GM19468 (cell line): ENCODE data around the gene MTHFD1.

Source experiments
- ATAC-seq: cut with Tn5 transposase; IDR thresholded peaks from one replicate; pipeline ENCODE4 v1.9.1; 2021; ENCODE audit warnings: mild to moderate bottlenecking, moderate library complexity, moderate number of reproducible peaks; ENCODE audit not compliant: unreplicated experiment; ENCODE audit errors: extremely low read depth

The MTHFD1 gene

GRCh38 chr14:64478634-64479250, 90.6 kb downstream of the MTHFD1 start:
- no peak for ATAC-seq

DNA sequence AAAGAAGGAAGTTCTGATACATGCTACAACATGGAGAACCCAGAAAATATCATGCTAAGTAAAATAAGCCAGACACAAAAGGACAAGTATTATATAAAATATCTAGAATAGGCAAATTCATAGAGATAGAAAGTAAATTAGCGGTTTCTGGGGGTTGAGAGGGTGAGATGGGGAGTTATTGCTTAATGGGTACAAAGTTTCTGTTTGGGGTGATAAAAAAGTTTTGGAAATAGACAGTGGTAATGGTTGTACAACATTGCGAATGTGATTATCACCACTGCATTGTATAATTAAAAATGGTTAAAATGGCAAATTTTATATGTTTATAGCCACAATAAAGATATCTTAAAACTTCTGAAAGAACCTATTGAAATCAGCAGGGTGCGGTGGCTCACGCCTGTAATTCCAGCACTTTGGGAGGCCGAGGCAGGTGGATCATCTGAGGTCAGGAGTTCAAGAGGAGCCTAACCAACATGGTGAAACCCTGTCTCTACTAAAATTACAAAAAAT, 100.5 kb downstream of the MTHFD1 start:
- ATAC-seq: no peak

- ATAC-seq: no peak
Measured at GRCh38 chr14:64491637-64492036, 103.5 kb downstream of the MTHFD1 start.

GRCh38 chr14:64493455-64493854, 105.3 kb downstream of the MTHFD1 start:
- ATAC-seq: no peak

GRCh38 chr14:64495252-64495651, 107.1 kb downstream of the MTHFD1 start:
- ATAC-seq: no peak

- no peak for ATAC-seq
Measured at GRCh38 chr14:64496764-64497163, 108.6 kb downstream of the MTHFD1 start.

DNA sequence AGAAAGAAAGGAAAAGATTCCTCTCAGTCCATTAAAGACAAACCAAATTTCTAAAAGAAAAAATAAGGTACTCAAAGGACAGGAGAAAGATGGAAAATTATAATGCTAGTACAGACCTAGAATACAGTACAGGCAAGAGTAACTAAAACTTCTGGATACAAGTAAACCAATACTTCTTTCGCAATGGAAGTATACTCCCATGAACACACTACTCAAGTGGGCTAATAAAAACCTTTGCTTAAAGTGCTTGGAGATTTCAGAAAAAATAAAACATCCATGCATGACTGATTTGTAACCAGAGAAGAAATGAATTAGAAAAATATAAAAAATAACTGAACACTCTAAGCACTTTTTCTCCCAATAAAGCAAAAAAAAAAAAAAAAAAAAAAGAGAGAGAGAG, 111.9 kb downstream of the MTHFD1 start:
- ATAC-seq: no peak

DNA sequence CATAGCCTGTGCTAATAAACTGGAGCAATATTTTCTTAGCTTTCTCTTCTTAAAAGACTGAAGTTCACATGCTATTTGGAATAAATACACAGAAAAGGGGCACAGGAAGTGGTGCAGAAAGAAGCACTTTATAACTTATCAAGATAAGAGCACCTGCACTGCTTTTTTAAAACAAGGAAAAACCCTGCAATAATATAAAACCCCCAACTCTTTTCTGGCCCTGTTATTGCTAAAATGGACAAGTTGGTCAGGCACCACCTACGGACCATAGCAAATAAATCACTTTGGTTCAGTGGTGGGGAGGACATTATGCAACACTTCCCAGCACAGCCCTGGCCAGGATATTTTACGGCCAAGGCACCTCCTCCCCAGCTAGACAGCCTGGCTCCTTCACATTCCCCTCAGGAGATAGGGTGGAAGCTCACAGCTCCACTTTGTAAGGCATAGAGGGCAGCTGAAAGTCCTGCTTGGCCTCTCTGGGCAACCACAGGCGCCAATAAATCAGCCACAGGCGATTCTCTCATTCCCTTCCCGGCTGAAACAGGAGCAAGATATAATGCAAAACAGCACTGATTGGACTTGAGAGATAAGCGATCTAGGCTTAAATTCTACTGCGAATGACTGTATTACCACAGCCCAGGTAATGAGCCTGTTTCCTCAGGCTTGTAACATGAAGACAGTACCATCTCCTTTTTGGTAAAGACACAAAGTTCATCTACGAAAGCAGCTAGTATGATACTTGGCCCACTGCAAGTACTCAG, 113.4 kb downstream of the MTHFD1 start:
- no peak for ATAC-seq

- ATAC-seq: no peak
Measured at GRCh38 chr14:64502456-64502855, 114.3 kb downstream of the MTHFD1 start.

- no peak for ATAC-seq
Measured at GRCh38 chr14:64502887-64503433, 114.8 kb downstream of the MTHFD1 start.

DNA sequence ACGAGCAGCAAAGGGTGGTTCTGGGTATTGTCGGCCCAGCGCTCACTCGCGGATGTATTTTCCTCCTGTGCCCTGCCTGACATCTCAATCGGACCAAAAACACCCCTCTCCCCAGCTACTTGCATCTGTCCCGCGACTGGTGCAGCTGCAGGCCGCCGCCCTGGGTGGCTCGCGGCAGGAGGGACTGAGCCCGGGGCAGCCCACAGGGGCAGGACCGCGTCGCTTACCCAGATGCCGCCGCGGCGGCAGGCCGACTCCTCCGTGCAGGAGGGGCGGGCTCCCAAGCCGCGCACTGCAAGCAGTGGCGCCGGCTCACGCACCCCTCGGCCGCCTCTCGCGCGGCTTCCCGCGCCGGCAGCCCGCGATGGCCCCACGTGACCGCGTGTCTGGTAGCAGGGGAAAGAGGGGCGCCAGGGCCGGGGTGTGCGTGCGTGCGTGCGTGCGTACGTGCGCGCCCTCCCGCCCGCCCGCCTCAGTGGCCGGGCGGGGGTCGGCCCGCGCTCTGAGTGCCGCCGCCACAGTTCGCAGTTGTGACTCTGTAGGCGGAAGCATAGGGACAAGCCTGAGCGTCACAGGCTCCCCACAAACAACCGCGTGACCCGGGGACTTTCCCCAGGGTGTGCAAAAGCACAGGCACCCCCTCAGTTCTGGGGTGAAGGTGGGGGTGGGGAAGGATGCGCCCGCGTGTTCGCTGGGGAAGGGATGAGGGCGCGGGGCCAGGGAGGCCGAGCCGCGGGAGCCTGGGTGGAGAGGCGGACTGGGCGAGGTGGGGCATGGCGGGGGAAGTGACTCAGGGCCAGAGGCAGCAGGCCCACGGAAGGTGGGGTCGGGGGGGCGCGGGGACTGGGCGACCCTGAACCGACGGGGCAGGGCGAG, 115.5 kb downstream of the MTHFD1 start, which contains the start of gene ZBTB25:
ZBTB25 (minus strand) TSS at position 405 of the 876 bp plus-strand sequence. CDS start 13,305 bp downstream, outside the sequence.
- ATAC-seq: peak; percentile 56

- no peak for ATAC-seq
Measured at GRCh38 chr14:64504310-64504896, 116.2 kb downstream of the MTHFD1 start, which contains the start of gene ZBTB1. Gene ZBTB1, plus strand, starts transcription at chr14:64504770. Its CDS starts 16,735 bp downstream, at chr14:64521505.

DNA sequence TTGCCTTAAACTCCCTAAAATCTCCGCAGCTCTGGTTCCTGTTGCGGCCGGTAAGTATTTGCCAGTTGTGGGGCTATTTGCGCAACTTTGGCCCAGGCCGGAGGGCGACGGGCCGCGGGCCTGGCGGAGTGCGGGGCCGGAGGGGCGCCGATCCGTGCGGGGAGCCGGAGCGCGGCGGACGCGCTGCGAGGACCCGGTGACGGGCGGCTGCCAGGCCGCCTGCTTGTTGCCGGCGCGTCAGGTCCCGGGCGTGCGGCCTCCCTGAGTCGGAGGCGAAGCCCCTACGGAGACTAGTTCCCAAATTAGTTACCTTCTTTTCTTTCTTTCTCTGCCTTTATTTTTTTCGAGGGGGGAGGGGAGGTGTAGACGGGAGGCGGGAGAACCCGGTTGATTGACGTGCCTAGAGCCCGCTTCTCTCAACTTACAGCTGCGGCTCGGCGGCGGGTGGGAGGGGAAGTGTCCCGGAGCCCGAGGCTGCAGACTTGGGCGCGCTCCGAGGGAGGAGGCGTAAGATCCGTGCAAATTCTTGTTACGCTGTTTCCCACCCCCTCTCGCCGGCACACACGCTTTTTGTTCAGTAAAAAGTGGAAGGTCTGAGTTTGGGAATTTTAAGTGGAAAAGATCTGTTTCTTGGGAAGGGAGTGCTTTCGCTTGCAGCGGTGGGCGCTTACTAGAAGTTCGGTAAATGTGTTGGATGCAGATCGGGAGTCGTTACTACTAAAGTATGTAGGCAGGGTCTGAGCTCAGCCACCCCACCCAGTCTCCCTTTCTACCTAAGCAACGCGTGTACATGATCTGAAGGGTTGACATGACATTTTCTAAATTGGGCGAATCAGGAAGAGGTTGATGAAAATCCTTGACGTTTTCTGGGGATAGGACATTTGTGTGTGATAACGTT, 117.0 kb downstream of the MTHFD1 start:
- ATAC-seq: no peak

DNA sequence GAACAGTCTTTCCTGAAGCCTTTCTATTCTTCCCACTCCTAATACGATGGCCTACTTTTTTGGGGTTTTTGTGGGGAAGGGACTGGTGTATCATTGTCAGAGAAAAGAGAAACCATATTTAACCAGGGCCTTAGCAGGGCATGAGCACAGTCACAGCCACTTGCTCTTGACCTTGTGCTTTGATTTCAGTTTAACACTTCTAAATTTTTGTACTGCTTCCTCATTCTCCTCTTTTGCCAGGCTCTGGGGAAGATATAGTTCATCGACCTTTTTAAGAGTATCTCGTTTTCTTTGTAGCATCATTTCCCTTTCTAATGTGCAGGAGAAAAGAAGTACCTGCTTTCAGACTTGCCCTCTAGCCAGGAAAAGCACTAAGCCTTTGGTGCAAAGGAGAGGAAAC, 118.6 kb downstream of the MTHFD1 start:
- ATAC-seq: no peak

GRCh38 chr14:64507376-64508156, 119.4 kb downstream of the MTHFD1 start:
- ATAC-seq: no peak

DNA sequence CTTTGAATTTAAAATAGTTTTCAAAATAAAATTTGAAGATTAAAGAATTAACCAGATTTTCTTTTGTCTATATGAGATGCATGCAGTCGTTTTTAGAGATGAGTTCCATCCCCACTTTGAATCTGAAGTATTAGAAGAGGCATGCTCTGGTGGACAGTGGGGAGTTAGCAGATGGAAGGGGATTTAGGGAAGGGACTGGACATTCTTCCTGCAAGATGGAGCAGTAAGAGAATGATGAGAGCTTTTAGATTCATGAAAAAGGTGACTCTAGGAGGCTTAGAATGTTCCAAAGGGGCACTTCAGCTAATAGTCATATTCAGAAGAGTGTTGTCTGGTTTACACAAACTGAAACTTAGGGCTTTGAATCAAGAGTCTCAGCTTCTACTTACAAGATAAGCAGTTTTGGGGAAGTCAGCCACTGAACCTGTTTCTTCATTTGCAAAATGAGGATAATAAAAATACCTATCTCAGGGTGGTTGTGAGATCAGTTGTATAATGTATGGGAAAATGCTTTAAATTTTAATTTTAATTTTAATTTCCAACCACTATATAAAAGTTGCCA, 120.1 kb downstream of the MTHFD1 start:
- no peak for ATAC-seq

DNA sequence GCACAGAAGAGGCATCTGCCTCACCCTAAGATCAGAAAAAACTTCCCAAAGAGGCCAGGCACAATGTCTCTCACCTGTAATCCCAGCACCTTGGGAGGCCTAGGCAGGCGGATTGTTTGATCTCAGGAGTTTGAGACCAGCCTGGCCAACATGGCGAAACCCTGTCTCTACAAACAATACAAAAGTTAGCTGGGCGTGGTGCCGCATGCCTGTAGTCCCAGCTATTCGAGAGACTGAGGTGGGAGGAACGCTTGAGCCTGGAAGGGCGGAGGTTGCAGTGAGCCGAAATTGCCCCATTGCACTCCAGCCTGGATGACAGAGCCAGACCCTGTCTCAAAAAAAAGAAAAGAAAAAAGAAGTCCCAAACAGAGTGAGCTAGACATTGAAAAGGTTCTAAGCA, 120.9 kb downstream of the MTHFD1 start:
- no peak for ATAC-seq
